PC-9 (cell line): ENCODE measurements around the gene TSC22D2.

Experiments
- EZH2 ChIP-seq: fragments of 200-600 bp; sonication (generic); IDR thresholded peaks from 2 replicates; pipeline ENCODE4 v1.8.0; 2017; ENCODE audit warnings: antibody characterized with exemption, low read depth
- TF ChIP-seq, protein P1 (sequence below): fragments of 200-600 bp; sonication (generic); conservative IDR thresholded peaks from 2 replicates; pipeline ENCODE4 v1.6.1; 2017; ENCODE audit warnings: mixed run types, antibody characterized with exemption, mild to moderate bottlenecking, moderate library complexity

- TF ChIP-seq, protein P1, sequence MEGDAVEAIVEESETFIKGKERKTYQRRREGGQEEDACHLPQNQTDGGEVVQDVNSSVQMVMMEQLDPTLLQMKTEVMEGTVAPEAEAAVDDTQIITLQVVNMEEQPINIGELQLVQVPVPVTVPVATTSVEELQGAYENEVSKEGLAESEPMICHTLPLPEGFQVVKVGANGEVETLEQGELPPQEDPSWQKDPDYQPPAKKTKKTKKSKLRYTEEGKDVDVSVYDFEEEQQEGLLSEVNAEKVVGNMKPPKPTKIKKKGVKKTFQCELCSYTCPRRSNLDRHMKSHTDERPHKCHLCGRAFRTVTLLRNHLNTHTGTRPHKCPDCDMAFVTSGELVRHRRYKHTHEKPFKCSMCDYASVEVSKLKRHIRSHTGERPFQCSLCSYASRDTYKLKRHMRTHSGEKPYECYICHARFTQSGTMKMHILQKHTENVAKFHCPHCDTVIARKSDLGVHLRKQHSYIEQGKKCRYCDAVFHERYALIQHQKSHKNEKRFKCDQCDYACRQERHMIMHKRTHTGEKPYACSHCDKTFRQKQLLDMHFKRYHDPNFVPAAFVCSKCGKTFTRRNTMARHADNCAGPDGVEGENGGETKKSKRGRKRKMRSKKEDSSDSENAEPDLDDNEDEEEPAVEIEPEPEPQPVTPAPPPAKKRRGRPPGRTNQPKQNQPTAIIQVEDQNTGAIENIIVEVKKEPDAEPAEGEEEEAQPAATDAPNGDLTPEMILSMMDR, result no peak
- no peak for TF ChIP-seq EZH2
Observed at GRCh38 chr3:150511122-150511821, 103.2 kb downstream of the TSC22D2 start.
